Panc1 (cell line): ENCODE results near the gene LRRIQ1. TPM values are rescaled to one million over a fixed set of nuclear protein-coding genes. Genes with fewer than 3 reads are reported as not detected.

Experiments used
- ATAC-seq: fragments of 200-7000 bp; cut with Tn5 transposase; 2 replicates; pipeline ENCODE4 v1.9.1; 2020; ENCODE audit warnings: mild to moderate bottlenecking, moderate library complexity
- BruUV-seq: library from RNA; stranded (reverse); fragments of 400-500 nt; replicated peaks from 2 replicates; lab custom pipeline; 2021; lab: Mats Ljungman, UMichigan
- CTCF ChIA-PET: fragments of 300-600 bp; sonication (Branson Sonifier 250); formaldehyde crosslinking; loops from one replicate; lab custom pipeline; 2022; ENCODE audit warnings: antibody characterized with exemption; lab: Charles Lee
- POLR2A ChIA-PET: fragments of 300-600 bp; sonication (Branson Sonifier 250); formaldehyde crosslinking; loops from one replicate; lab custom pipeline; 2022; ENCODE audit warnings: antibody characterized with exemption; lab: Charles Lee
- DNase-seq: peaks from one replicate; pipeline ENCODE4 v3.0.0-alpha.2; 2010; ENCODE audit warnings: low read depth, low spot score
- H3K27ac ChIP-seq: 2 replicates; pipeline ENCODE4 v1.5.1; 2011; ENCODE audit warnings: mild to moderate bottlenecking, low read length, inconsistent platforms
- H3K27me3 ChIP-seq: fragments of 200-500 bp; sonication (Bioruptor generic); 2 replicates; pipeline ENCODE4 v1.6.0; 2014; ENCODE audit warnings: low read length, inconsistent platforms; ENCODE audit not compliant: control insufficient read depth, insufficient read depth
- H3K36me3 ChIP-seq: fragments of 200-500 bp; sonication (Bioruptor generic); 2 replicates; pipeline ENCODE4 v1.5.1; 2014; ENCODE audit warnings: inconsistent platforms, mild to moderate bottlenecking, low read length, moderate library complexity; ENCODE audit not compliant: control insufficient read depth, insufficient read depth
- H3K4me1 ChIP-seq: 2 replicates; pipeline ENCODE4 v1.5.1; 2011; ENCODE audit warnings: inconsistent platforms, mild to moderate bottlenecking, low read length, moderate library complexity; ENCODE audit not compliant: control insufficient read depth, insufficient read depth
- H3K4me3 ChIP-seq, 2 experiments: 2 replicates each; pipeline ENCODE4 v1.5.1; 2011 to 2012; ENCODE audit warnings: low read depth in 2 of 2, low read length in 2 of 2, mild to moderate bottlenecking in 2 of 2, inconsistent platforms in 1 of 2, moderate library complexity in 1 of 2
- H3K9me3 ChIP-seq: fragments of 200-500 bp; sonication (Bioruptor generic); 2 replicates; pipeline ENCODE4 v1.5.1; 2014; ENCODE audit warnings: low read depth, mild to moderate bottlenecking, inconsistent platforms, low read length, moderate library complexity; ENCODE audit not compliant: control insufficient read depth, insufficient read depth
- POLR2AphosphoS5 ChIP-seq: IDR thresholded peaks from 2 replicates; pipeline ENCODE4 v1.6.1; 2012; ENCODE audit warnings: mild to moderate bottlenecking, low read depth, low read length, moderate library complexity
- SIN3A ChIP-seq: IDR thresholded peaks from 2 replicates; pipeline ENCODE4 v1.6.1; 2012; ENCODE audit warnings: low read depth, mild to moderate bottlenecking, low read length, moderate library complexity, borderline replicate concordance; ENCODE audit not compliant: insufficient read depth
- TCF7L2 ChIP-seq: IDR thresholded peaks from 2 replicates; pipeline ENCODE4 v1.6.1; 2011; ENCODE audit warnings: mild to moderate bottlenecking, low read depth, low read length, inconsistent platforms
- in situ Hi-C: cut with HindIII; loops from 2 replicates; pipeline ENCODE4 v1.10.0; 2016; ENCODE audit warnings: low sequenced_read_pairs, low pct_unique_long_range_greater_than_20kb
- intact Hi-C: fragments of 100-400 bp; cut with micrococcal nuclease; formaldehyde crosslinking; loops from one replicate; pipeline ENCODE4 v1.10.0; 2022; ENCODE audit not compliant: unreplicated experiment
- total RNA-seq: library from RNA; stranded (reverse); gene quantifications from one replicate; pipeline ENCODE4 v1.2.1, GENCODE V29; 2021; ENCODE audit not compliant: unreplicated experiment
- TF ChIP-seq, protein P1 (sequence below): fragments of 450-650 bp; IDR thresholded peaks from 2 replicates; pipeline ENCODE4 v1.5.1; 2017; ENCODE audit warnings: mild to moderate bottlenecking
- TF ChIP-seq, protein P2 (sequence below), 2 experiments: IDR thresholded peaks; 2 replicates each; pipeline ENCODE4 v1.6.1; 2011 to 2012; ENCODE audit warnings: low read depth in 2 of 2, control low read depth in 1 of 2, low read length in 1 of 2, mild to moderate bottlenecking in 1 of 2, moderate library complexity in 1 of 2; ENCODE audit not compliant: insufficient read depth in 1 of 2

LRRIQ1 gene
- total RNA-seq, 1 experiment from 2014 or later, result 0.15 TPM

DNA sequence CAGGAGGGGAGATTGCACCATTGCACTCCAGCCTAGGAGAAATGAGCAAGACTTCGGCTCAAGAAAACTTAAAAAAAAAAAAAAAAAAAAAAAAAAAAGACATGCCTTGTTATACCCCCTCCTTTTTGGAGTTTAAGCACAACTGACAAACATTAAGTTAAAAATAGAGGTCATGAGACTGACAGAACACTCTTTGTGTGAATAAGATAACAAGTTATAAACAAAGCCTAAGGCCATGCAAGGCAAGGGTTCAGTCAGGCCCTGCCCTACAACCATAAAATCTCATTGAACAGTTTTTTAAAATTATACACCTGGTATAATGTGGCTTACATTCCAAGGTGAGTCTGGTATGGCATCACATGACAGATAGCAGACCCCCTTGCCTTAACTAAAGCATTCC, 39.4 kb upstream of the LRRIQ1 start:
- no peak for ATAC-seq

DNA sequence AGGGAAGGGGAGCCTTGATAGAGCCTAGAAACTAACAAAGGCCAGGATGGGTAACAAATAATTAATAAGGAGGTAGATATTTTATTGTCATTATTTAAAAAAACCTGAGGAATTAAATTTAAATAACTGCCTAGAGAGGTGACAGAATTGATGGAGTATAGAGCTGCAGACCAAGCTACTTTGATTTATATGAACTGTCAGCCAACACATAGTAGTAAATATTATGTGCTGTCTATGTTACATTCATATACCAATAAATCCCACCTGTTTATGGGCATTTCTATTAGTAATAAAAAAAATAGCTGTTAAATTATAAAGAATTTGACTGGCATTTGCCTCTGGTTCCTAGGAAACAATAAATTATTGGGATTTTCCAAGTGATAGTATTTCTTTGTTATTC, 37.8 kb upstream of the LRRIQ1 start:
- TF ChIP-seq TCF7L2 (no peak), POLR2AphosphoS5 (no peak), SIN3A (no peak)
- TF ChIP-seq, protein P1, sequence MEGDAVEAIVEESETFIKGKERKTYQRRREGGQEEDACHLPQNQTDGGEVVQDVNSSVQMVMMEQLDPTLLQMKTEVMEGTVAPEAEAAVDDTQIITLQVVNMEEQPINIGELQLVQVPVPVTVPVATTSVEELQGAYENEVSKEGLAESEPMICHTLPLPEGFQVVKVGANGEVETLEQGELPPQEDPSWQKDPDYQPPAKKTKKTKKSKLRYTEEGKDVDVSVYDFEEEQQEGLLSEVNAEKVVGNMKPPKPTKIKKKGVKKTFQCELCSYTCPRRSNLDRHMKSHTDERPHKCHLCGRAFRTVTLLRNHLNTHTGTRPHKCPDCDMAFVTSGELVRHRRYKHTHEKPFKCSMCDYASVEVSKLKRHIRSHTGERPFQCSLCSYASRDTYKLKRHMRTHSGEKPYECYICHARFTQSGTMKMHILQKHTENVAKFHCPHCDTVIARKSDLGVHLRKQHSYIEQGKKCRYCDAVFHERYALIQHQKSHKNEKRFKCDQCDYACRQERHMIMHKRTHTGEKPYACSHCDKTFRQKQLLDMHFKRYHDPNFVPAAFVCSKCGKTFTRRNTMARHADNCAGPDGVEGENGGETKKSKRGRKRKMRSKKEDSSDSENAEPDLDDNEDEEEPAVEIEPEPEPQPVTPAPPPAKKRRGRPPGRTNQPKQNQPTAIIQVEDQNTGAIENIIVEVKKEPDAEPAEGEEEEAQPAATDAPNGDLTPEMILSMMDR, result no peak
- TF ChIP-seq, protein P2, sequence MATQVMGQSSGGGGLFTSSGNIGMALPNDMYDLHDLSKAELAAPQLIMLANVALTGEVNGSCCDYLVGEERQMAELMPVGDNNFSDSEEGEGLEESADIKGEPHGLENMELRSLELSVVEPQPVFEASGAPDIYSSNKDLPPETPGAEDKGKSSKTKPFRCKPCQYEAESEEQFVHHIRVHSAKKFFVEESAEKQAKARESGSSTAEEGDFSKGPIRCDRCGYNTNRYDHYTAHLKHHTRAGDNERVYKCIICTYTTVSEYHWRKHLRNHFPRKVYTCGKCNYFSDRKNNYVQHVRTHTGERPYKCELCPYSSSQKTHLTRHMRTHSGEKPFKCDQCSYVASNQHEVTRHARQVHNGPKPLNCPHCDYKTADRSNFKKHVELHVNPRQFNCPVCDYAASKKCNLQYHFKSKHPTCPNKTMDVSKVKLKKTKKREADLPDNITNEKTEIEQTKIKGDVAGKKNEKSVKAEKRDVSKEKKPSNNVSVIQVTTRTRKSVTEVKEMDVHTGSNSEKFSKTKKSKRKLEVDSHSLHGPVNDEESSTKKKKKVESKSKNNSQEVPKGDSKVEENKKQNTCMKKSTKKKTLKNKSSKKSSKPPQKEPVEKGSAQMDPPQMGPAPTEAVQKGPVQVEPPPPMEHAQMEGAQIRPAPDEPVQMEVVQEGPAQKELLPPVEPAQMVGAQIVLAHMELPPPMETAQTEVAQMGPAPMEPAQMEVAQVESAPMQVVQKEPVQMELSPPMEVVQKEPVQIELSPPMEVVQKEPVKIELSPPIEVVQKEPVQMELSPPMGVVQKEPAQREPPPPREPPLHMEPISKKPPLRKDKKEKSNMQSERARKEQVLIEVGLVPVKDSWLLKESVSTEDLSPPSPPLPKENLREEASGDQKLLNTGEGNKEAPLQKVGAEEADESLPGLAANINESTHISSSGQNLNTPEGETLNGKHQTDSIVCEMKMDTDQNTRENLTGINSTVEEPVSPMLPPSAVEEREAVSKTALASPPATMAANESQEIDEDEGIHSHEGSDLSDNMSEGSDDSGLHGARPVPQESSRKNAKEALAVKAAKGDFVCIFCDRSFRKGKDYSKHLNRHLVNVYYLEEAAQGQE (IDR thresholded peaks at IDR 0.05; ENCODE audit: insufficient read depth in 1 of 2, low read depth in 2 of 2, low read length in 1 of 2), result no peak
- Histone ChIP-seq H3K27ac (no peak overlapping the region), H3K9me3 (no peaks in the 10 kb centered on the region), H3K27me3 (no peaks in the 10 kb centered on the region), H3K4me1 (no peaks in the 10 kb centered on the region), H3K4me3 (no peak overlapping the region), H3K36me3 (no peaks in the 10 kb centered on the region)
- ChIA-PET POLR2A (no interaction called here), CTCF (no interaction called here)
- ATAC-seq, result no peak
- DNase-seq, result no peak
- no TSS peak for BruUV-seq
- intact Hi-C loops (no loop called here), in situ Hi-C loops (no loop called here)

More for the DNA sequence above, 39.4 kb upstream of the LRRIQ1 start:
- H3K36me3 ChIP-seq, result no peaks in the 10 kb centered on the region
- POLR2A ChIA-PET, result no interaction called here
- H3K27ac ChIP-seq, result no peak overlapping the region
- TF ChIP-seq TCF7L2 (no peak), POLR2AphosphoS5 (no peak), SIN3A (no peak)
- TF ChIP-seq, protein P2 (IDR thresholded peaks at IDR 0.05; ENCODE audit: insufficient read depth in 1 of 2, low read depth in 2 of 2, low read length in 1 of 2), result no peak
- TF ChIP-seq, protein P1, result no peak
- H3K4me3 ChIP-seq, result no peak overlapping the region
- DNase-seq, result no peak
- intact Hi-C loops (no loop called here), in situ Hi-C loops (no loop called here)
- CTCF ChIA-PET, result no interaction called here
- H3K9me3 ChIP-seq, result peaks cover 3% of the 10 kb centered on the region; the same call in 1 of the 2 replicates
- no peaks in the 10 kb centered on the region for H3K4me1 ChIP-seq
- H3K27me3 ChIP-seq, result no peaks in the 10 kb centered on the region
- no TSS peak for BruUV-seq
